ENCODE measurements around the gene ZFR. TPM values are rescaled to one million over a fixed set of nuclear protein-coding genes. Genes with fewer than 3 reads are reported as not detected.
A peak's percentile ranks its signal among the peaks of the same experiment; 100 is the strongest.

ZFR gene
- polyA plus RNA-seq, 1 of the 3 experiments (the other 2 are of a cell fraction) = 24.6 TPM

DNA sequence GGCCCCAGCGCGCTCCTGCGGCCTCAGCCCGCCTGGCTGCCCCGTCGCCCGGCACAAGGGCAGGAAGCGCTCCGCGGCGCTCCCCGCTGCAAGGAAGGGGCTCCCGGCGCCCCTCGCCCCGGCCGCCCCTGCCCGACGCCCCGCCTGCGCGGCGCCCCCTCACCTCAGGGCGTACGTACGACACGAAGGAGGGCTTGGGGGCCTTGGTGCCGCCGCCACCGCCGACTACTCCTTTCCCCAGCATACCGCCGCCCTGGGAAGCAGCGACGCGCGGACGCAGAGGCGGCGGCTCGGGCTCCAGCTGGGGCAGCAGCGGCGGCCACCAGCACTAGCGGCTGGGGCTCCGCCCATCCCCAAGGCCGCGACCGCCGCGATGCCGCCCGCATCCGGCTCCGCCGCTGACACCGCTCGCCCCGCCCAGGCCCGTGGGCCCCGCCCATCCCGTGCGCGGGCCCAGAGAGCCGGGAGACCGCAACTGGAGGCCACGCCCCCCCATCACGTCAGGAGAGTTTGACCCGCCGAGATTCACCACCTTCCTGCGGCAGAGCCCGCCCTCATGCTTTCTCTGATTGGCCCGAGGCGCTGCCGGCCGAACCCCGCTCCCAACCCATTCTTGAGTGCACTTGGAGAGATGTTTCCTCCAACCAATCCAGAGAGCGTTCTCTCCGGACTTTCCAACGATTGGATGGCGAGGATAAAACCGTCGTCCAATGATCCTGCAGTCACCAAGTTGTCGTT lies 131.8 kb downstream of the ZFR start, which contains the start of gene MTMR12:
Gene MTMR12 (minus strand): TSS at position 345 of the 738 bp plus-strand sequence. CDS start 101 bp downstream, at position 244.
- POLR2A ChIA-PET = no interaction called here
- Histone ChIP-seq H3K4me2 (peak within 1 kb of the TSS; percentile 88), H3K36me3 (replicated peaks in 1 of 2; ENCODE audit: control insufficient read depth in 1 of 2, insufficient read depth in 2 of 2, low read length in 1 of 2) (no peaks in the 10 kb centered on the region), H3K9ac (peak within 1 kb of the TSS; percentile 76), H3K79me2 (ENCODE audit: insufficient read depth) (peaks cover 43% of the 10 kb centered on the region), H3K4me3 (ENCODE audit: low read depth in 2 of 2, low read length in 1 of 2) (peak within 1 kb of the TSS; percentile 72 to 92), H3K9me3 (no peaks in the 10 kb centered on the region), H3K27me3 (ENCODE audit: insufficient read depth) (no peaks in the 10 kb centered on the region), H3K4me1 (ENCODE audit: control insufficient read depth in 1 of 2, insufficient read depth in 2 of 2, low read depth in 1 of 2, low read length in 1 of 2) (peaks cover 9% of the 10 kb centered on the region in 2 experiments; a peak in 3 of 4 replicates), H3K9me2 (no peaks in the 10 kb centered on the region), H4K20me1 (ENCODE audit: insufficient read depth) (no peaks in the 10 kb centered on the region; the same call in 1 of the 2 replicates), H2AFZ (ENCODE audit: low read depth) (peak within 1 kb of the TSS; percentile 93), H3F3A (replicated peaks; ENCODE audit: insufficient read depth) (peaks cover 9% of the 10 kb centered on the region), H3K27ac (ENCODE audit: low read depth in 2 of 2, low read length in 1 of 2) (peak within 1 kb of the TSS; percentile 70 to 82)
- CTCF ChIA-PET = interaction anchor here (0.6 kb wide), 1 partner anchor 29 kb away, joined by 3 read pairs; no protein-coding TSS in a partner anchor
- WGBS (ENCODE audit: low lambda C conversion rate) = 2% methylated on average over 16 of the region's 83 CpGs
- peak; percentile 99 for DNase-seq
- peak; percentile 96 for TF ChIP-seq RFX5 (IDR thresholded peaks at IDR 0.05; ENCODE audit: low read length)
- no peak for TF ChIP-seq SIN3A (IDR thresholded peaks at IDR 0.05; ENCODE audit: borderline replicate concordance, low read depth, low read length)
- TF ChIP-seq RAD21 (IDR thresholded peaks at IDR 0.05; ENCODE audit: low read length) = no peak
- no peak for TF ChIP-seq NFIC (IDR thresholded peaks at IDR 0.05; ENCODE audit: borderline replicate concordance)
- no peak for TF ChIP-seq ELF1 (IDR thresholded peaks at IDR 0.05)
- no peak for TF ChIP-seq TCF12 (IDR thresholded peaks at IDR 0.05)
- TF ChIP-seq RXRA (IDR thresholded peaks at IDR 0.05; ENCODE audit: borderline replicate concordance, low read depth) = no peak
- TF ChIP-seq MEF2A (IDR thresholded peaks at IDR 0.05; ENCODE audit: borderline replicate concordance, low read depth) = no peak
- TF ChIP-seq YY1 (IDR thresholded peaks at IDR 0.05; ENCODE audit: low read depth) = no peak
- TF ChIP-seq POLR2AphosphoS5 (IDR thresholded peaks at IDR 0.05; ENCODE audit: low read depth, low read length) = no peak
- TF ChIP-seq TAF1 (IDR thresholded peaks at IDR 0.05; ENCODE audit: borderline replicate concordance, low read depth, low read length) = peak; percentile 68; the same call in 1 of the 2 replicates
- no peak for TF ChIP-seq FOSL2 (IDR thresholded peaks at IDR 0.05; ENCODE audit: borderline replicate concordance, low read depth)
- peak; percentile 58; the same call in 1 of the 2 replicates for TF ChIP-seq MXI1 (IDR thresholded peaks at IDR 0.05; ENCODE audit: low read depth, low read length)
- TF ChIP-seq, protein P1, sequence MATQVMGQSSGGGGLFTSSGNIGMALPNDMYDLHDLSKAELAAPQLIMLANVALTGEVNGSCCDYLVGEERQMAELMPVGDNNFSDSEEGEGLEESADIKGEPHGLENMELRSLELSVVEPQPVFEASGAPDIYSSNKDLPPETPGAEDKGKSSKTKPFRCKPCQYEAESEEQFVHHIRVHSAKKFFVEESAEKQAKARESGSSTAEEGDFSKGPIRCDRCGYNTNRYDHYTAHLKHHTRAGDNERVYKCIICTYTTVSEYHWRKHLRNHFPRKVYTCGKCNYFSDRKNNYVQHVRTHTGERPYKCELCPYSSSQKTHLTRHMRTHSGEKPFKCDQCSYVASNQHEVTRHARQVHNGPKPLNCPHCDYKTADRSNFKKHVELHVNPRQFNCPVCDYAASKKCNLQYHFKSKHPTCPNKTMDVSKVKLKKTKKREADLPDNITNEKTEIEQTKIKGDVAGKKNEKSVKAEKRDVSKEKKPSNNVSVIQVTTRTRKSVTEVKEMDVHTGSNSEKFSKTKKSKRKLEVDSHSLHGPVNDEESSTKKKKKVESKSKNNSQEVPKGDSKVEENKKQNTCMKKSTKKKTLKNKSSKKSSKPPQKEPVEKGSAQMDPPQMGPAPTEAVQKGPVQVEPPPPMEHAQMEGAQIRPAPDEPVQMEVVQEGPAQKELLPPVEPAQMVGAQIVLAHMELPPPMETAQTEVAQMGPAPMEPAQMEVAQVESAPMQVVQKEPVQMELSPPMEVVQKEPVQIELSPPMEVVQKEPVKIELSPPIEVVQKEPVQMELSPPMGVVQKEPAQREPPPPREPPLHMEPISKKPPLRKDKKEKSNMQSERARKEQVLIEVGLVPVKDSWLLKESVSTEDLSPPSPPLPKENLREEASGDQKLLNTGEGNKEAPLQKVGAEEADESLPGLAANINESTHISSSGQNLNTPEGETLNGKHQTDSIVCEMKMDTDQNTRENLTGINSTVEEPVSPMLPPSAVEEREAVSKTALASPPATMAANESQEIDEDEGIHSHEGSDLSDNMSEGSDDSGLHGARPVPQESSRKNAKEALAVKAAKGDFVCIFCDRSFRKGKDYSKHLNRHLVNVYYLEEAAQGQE (IDR thresholded peaks at IDR 0.05; ENCODE audit: low read depth, low read length) = no peak
- no peak for TF ChIP-seq TEAD4 (IDR thresholded peaks at IDR 0.05; ENCODE audit: borderline replicate concordance, insufficient read depth)
- no peak for TF ChIP-seq JUND (IDR thresholded peaks at IDR 0.05)
- no peak for TF ChIP-seq RCOR1 (IDR thresholded peaks at IDR 0.05; ENCODE audit: low read length)
- no peak for TF ChIP-seq FOXM1 (IDR thresholded peaks at IDR 0.05; ENCODE audit: low read depth)
- TF ChIP-seq, protein P2, sequence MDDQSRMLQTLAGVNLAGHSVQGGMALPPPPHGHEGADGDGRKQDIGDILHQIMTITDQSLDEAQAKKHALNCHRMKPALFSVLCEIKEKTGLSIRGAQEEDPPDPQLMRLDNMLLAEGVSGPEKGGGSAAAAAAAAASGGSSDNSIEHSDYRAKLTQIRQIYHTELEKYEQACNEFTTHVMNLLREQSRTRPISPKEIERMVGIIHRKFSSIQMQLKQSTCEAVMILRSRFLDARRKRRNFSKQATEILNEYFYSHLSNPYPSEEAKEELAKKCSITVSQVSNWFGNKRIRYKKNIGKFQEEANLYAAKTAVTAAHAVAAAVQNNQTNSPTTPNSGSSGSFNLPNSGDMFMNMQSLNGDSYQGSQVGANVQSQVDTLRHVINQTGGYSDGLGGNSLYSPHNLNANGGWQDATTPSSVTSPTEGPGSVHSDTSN (IDR thresholded peaks at IDR 0.05) = peak; percentile 100
- TF ChIP-seq CHD2 (IDR thresholded peaks at IDR 0.05; ENCODE audit: low read length, partially characterized antibody) = peak; percentile 92
- TF ChIP-seq SMC3 (IDR thresholded peaks at IDR 0.05; ENCODE audit: low read depth, low read length) = no peak
- TF ChIP-seq, protein P3, sequence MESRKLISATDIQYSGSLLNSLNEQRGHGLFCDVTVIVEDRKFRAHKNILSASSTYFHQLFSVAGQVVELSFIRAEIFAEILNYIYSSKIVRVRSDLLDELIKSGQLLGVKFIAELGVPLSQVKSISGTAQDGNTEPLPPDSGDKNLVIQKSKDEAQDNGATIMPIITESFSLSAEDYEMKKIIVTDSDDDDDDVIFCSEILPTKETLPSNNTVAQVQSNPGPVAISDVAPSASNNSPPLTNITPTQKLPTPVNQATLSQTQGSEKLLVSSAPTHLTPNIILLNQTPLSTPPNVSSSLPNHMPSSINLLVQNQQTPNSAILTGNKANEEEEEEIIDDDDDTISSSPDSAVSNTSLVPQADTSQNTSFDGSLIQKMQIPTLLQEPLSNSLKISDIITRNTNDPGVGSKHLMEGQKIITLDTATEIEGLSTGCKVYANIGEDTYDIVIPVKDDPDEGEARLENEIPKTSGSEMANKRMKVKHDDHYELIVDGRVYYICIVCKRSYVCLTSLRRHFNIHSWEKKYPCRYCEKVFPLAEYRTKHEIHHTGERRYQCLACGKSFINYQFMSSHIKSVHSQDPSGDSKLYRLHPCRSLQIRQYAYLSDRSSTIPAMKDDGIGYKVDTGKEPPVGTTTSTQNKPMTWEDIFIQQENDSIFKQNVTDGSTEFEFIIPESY (IDR thresholded peaks at IDR 0.05; ENCODE audit: borderline replicate concordance, low read depth) = no peak
- TF ChIP-seq, protein P4, sequence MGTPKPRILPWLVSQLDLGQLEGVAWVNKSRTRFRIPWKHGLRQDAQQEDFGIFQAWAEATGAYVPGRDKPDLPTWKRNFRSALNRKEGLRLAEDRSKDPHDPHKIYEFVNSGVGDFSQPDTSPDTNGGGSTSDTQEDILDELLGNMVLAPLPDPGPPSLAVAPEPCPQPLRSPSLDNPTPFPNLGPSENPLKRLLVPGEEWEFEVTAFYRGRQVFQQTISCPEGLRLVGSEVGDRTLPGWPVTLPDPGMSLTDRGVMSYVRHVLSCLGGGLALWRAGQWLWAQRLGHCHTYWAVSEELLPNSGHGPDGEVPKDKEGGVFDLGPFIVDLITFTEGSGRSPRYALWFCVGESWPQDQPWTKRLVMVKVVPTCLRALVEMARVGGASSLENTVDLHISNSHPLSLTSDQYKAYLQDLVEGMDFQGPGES (IDR thresholded peaks at IDR 0.05; ENCODE audit: low read depth, low read length) = peak; percentile 93
- TF ChIP-seq, protein P5, sequence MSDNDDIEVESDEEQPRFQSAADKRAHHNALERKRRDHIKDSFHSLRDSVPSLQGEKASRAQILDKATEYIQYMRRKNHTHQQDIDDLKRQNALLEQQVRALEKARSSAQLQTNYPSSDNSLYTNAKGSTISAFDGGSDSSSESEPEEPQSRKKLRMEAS (IDR thresholded peaks at IDR 0.05; ENCODE audit: low read depth) = no peak
- no peak for TF ChIP-seq EP300 (IDR thresholded peaks at IDR 0.05; ENCODE audit: borderline replicate concordance in 1 of 2, low read depth in 1 of 2, low read length in 1 of 2)
